K562 (cell line): ENCODE results near the gene ANKRD33. TPM values are rescaled to one million over a fixed set of nuclear protein-coding genes. Genes with fewer than 3 reads are reported as not detected.

Experiments used
- ATAC-seq: fragments of 200-7000 bp; cut with Tn5 transposase; 3 replicates; pipeline ENCODE4 v1.9.1; 2020; ENCODE audit warnings: moderate library complexity
- BruUV-seq: library from RNA; stranded (reverse); fragments of 400-500 nt; replicated peaks from 2 replicates; lab custom pipeline; 2021; lab: Mats Ljungman, UMichigan
- CTCF ChIA-PET: fragments of 300-600 bp; formaldehyde crosslinking; extraction: SDS; loops from one replicate; lab custom pipeline; 2021; ENCODE audit warnings: low intra/inter-chr PET ratio; lab: Yijun Ruan, JAX
- POLR2A ChIA-PET: fragments of 300-600, 350-650 bp; sonication (Branson Sonifier 250); formaldehyde crosslinking; extraction: SDS; loops from one replicate; lab custom pipeline; 2021; ENCODE audit warnings: antibody characterized with exemption, inconsistent platforms; lab: Yijun Ruan, JAX
- DNase-seq, 4 experiments: peaks; one replicate each; pipeline versions ENCODE4 v3.0.0 to v3.0.0-alpha.2; 2011 to 2018; ENCODE audit warnings: low spot score in 3 of 4, mixed read lengths in 3 of 4; ENCODE audit errors: extremely low read depth in 1 of 4
- FAIRE-seq: peaks from 2 replicates; lab custom pipeline; 2011; peaks lifted over from hg19 to GRCh38; lab: Jason Lieb, UNC
- H2AFZ ChIP-seq: 2 replicates; pipeline ENCODE4 v1.6.0; 2011; ENCODE audit warnings: low read depth, low read length, control low read depth, inconsistent platforms
- H3K27ac ChIP-seq: fragments of 200-600 bp; 3 replicates; pipeline ENCODE4 v1.8.0; 2011; ENCODE audit warnings: low read depth, mild to moderate bottlenecking, control low read depth, inconsistent platforms, low read length, moderate library complexity, mixed read lengths; ENCODE audit errors: extremely low read depth
- H3K27me3 ChIP-seq, 2 experiments: fragments of 300-600 bp in 1 of 2; 2 replicates in 1 of 2; 3 replicates in 1 of 2; pipeline versions ENCODE4 v1.6.0 to v1.8.0; 2011; ENCODE audit warnings: inconsistent platforms in 2 of 2, low read length in 2 of 2, mild to moderate bottlenecking in 1 of 2, mixed read lengths in 1 of 2, moderate library complexity in 1 of 2; ENCODE audit not compliant: control insufficient read depth in 2 of 2, insufficient read depth in 2 of 2
- H3K36me3 ChIP-seq: fragments of 300-600 bp; 3 replicates; pipeline ENCODE4 v1.8.0; 2011; ENCODE audit warnings: mild to moderate bottlenecking, low read length, inconsistent platforms; ENCODE audit not compliant: control insufficient read depth, insufficient read depth
- H3K4me1 ChIP-seq, 2 experiments: fragments of 200-600 bp in 1 of 2; replicated peaks in 1 of 2; 2 replicates in 1 of 2; 3 replicates in 1 of 2; pipeline versions ENCODE4 v1.5.1 to v1.8.0; 2011; ENCODE audit warnings: inconsistent platforms in 2 of 2, low read length in 2 of 2, mild to moderate bottlenecking in 1 of 2, mixed read lengths in 1 of 2, moderate library complexity in 1 of 2; ENCODE audit not compliant: control insufficient read depth in 2 of 2, insufficient read depth in 2 of 2
- H3K4me2 ChIP-seq: 2 replicates; pipeline ENCODE4 v1.6.1; 2011; ENCODE audit warnings: low read length, control low read depth, inconsistent platforms, mixed read lengths; ENCODE audit not compliant: insufficient read depth
- H3K4me3 ChIP-seq: fragments of 200-600 bp; sonication (generic), shearing (Covaris generic); 2 replicates; pipeline ENCODE4 v1.5.1; 2016; ENCODE audit warnings: control low read depth, inconsistent platforms
- H3K79me2 ChIP-seq: fragments of 200-600 bp; 3 replicates; pipeline ENCODE4 v1.8.0; 2011; ENCODE audit warnings: low read length, inconsistent platforms; ENCODE audit not compliant: control insufficient read depth, insufficient read depth
- H3K9ac ChIP-seq, 2 experiments: 2 replicates each; pipeline versions ENCODE4 v1.6.0 to v1.6.1; 2011; ENCODE audit warnings: low read depth in 2 of 2, low read length in 2 of 2, control low read depth in 1 of 2, inconsistent platforms in 1 of 2, mild to moderate bottlenecking in 1 of 2, mixed read lengths in 1 of 2; ENCODE audit not compliant: insufficient read depth in 1 of 2
- H3K9me1 ChIP-seq: one replicate; pipeline ENCODE4 v1.6.0; 2011; ENCODE audit warnings: inconsistent platforms, mild to moderate bottlenecking, low read length, moderate library complexity; ENCODE audit not compliant: control insufficient read depth, insufficient read depth
- H3K9me3 ChIP-seq: replicated peaks from 2 replicates; pipeline ENCODE4 v1.5.1; 2011; ENCODE audit warnings: low read depth, low read length, inconsistent platforms; ENCODE audit not compliant: control insufficient read depth, insufficient read depth
- H4K20me1 ChIP-seq: replicated peaks from 2 replicates; pipeline ENCODE4 v1.6.1; 2011; ENCODE audit warnings: low read length, inconsistent platforms, mixed read lengths; ENCODE audit not compliant: control insufficient read depth, insufficient read depth
- COPS2 ChIP-seq: fragments of 450-650 bp; conservative IDR thresholded peaks from 2 replicates; pipeline ENCODE4 v1.6.1; 2016; ENCODE audit warnings: mild to moderate bottlenecking, moderate library complexity
- DMBX1 ChIP-seq: fragments of 250-450 bp; sonication (Bioruptor Pico); IDR thresholded peaks from 2 replicates; pipeline ENCODE4 v1.8.0; 2022; ENCODE audit warnings: inconsistent platforms, mild to moderate bottlenecking, moderate library complexity, borderline replicate concordance
- HDAC6 ChIP-seq: IDR thresholded peaks from 2 replicates; pipeline ENCODE4 v1.6.1; 2012; ENCODE audit warnings: low read depth, mild to moderate bottlenecking, control low read depth, inconsistent platforms, low read length, moderate library complexity
- KAT8 ChIP-seq: fragments of 450-650 bp; IDR thresholded peaks from 2 replicates; pipeline ENCODE4 v1.6.1; 2016; ENCODE audit warnings: low read depth, mild to moderate bottlenecking
- MNT ChIP-seq, 2 experiments: fragments of 450-650 bp; conservative IDR thresholded peaks; 2 replicates each; pipeline ENCODE4 v1.6.1; 2017; ENCODE audit warnings: mild to moderate bottlenecking in 2 of 2, moderate library complexity in 2 of 2
- PRDM10 ChIP-seq: fragments of 450-650 bp; IDR thresholded peaks from 2 replicates; pipeline ENCODE4 v1.6.1; 2018; ENCODE audit not compliant: partially characterized antibody
- RHOXF2B ChIP-seq: fragments of 250-450 bp; sonication (Bioruptor Pico); conservative IDR thresholded peaks from 2 replicates; pipeline ENCODE4 v1.5.1; 2021
- ZKSCAN8 ChIP-seq: fragments of 200-800 bp; sonication (Bioruptor generic); IDR thresholded peaks from 2 replicates; pipeline ENCODE4 v1.6.1; 2016; ENCODE audit warnings: missing genetic modification characterization, missing compliant biosample characterization
- ZNF316 ChIP-seq: fragments of 450-650 bp; IDR thresholded peaks from 2 replicates; pipeline ENCODE4 v1.6.1; 2016
- ZNF398 ChIP-seq: fragments of 250-450 bp; sonication (Bioruptor Pico); IDR thresholded peaks from 2 replicates; pipeline ENCODE4 v1.8.0; 2021; ENCODE audit warnings: moderate library complexity, mild to moderate bottlenecking, inconsistent platforms
- WGBS: fragments of 100-300 bp; shearing (Covaris generic); methylation state at CpG from one replicate; pipeline ENCODE4 v1.1.6; 2016; ENCODE audit warnings: low coverage, mixed read lengths; ENCODE audit not compliant: insufficient coverage; ENCODE audit errors: missing lambda C conversion rate; 5-methylcytosine and 5-hydroxymethylcytosine counted together
- in situ Hi-C: fragments of 300-500 bp; cut with MboI; formaldehyde crosslinking; loops from 4 replicates; pipeline ENCODE4 v1.15.0; 2018; ENCODE audit warnings: inconsistent platforms, mixed read lengths
- intact Hi-C: fragments of 100-400 bp; cut with micrococcal nuclease; formaldehyde crosslinking; loops from 2 replicates; pipeline ENCODE4 v1.14.2; 2022
- polyA plus RNA-seq, 8 experiments: library from polyadenylated mRNA; depleted of rRNA in 4 of 8; stranded (reverse) in 5 of 8; unstranded in 3 of 8; fragments of >200 nt; fragmentation: Nextera tagmentation in 2 of 8; fragmentation: Illumina TruSeq in 1 of 8; extraction: Ambion mirVana in 2 of 8; extraction: Trizol in 1 of 8; gene quantifications; 2 replicates each; pipeline versions ENCODE4 v1.2.1 to v1.2.3, GENCODE V29; 2011 to 2014; ENCODE audit warnings: inconsistent platforms in 1 of 8, missing spikeins in 1 of 8
- total RNA-seq, 7 experiments: library from RNA; depleted of rRNA in 6 of 7; stranded (reverse); fragments of >200 nt in 6 of 7; fragmentation: Illumina TruSeq in 2 of 7; extraction: Trizol in 2 of 7; gene quantifications; 2 replicates each; pipeline versions ENCODE4 v1.2.1 to v1.2.3, GENCODE V29; 2011 to 2021; ENCODE audit warnings: low replicate concordance in 1 of 7
- TF ChIP-seq, protein P1 (sequence below): fragments of 250-450 bp; sonication (Bioruptor Pico); IDR thresholded peaks from 2 replicates; pipeline ENCODE4 v1.8.0; 2021; ENCODE audit warnings: mild to moderate bottlenecking, moderate library complexity

ANKRD33 gene
- total and polyA plus RNA-seq, 9 of the 15 experiments (the other 6 are each of a cell fraction or from before 2014, with no cell fraction given): 0.04 to 0.11 (median 0.07) TPM; not detected in 4

- no peak for FAIRE-seq
- no peak for TF ChIP-seq MNT (conservative IDR thresholded peaks at IDR 0.05)
- no peak for TF ChIP-seq ZKSCAN8
- no peak for TF ChIP-seq ZNF398 (CRISPR knock-in tag)
- TF ChIP-seq, protein P1, sequence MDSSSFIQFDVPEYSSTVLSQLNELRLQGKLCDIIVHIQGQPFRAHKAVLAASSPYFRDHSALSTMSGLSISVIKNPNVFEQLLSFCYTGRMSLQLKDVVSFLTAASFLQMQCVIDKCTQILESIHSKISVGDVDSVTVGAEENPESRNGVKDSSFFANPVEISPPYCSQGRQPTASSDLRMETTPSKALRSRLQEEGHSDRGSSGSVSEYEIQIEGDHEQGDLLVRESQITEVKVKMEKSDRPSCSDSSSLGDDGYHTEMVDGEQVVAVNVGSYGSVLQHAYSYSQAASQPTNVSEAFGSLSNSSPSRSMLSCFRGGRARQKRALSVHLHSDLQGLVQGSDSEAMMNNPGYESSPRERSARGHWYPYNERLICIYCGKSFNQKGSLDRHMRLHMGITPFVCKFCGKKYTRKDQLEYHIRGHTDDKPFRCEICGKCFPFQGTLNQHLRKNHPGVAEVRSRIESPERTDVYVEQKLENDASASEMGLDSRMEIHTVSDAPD (CRISPR knock-in tag): no peak
- TF ChIP-seq COPS2: no peak
- no peak for TF ChIP-seq RHOXF2B
- no peak for TF ChIP-seq ZNF316
- TF ChIP-seq HDAC6: no peak
- no peak for TF ChIP-seq PRDM10
- TF ChIP-seq DMBX1 (CRISPR knock-in tag): no peak
- no peak for TF ChIP-seq KAT8
These were observed 22.9 kb upstream of the ANKRD33 start for GRCh38 chr12:51864833-51865670.

More at GRCh38 chr12:51864833-51865670, 22.9 kb upstream of the ANKRD33 start:
- POLR2A ChIA-PET: interaction anchor here (0.6 to 1.1 kb wide), 3 partner anchors 10 to 135 kb away, joined by 3 to 4 read pairs (median 3); no protein-coding TSS in a partner anchor
- H3K27ac ChIP-seq: no peak overlapping the region
- no peaks in the 10 kb centered on the region for H3K79me2 ChIP-seq
- no peaks in the 10 kb centered on the region for H3K9me3 ChIP-seq
- H3K36me3 ChIP-seq: no peaks in the 10 kb centered on the region
- H3K4me3 ChIP-seq: no peak overlapping the region
- intact Hi-C loops: no loop called here
- no peaks in the 10 kb centered on the region for H3K9me1 ChIP-seq
- H3K4me1 ChIP-seq: peaks cover 0 to 23% of the 10 kb centered on the region in 2 experiments; a peak in 3 of 5 replicates
- 4% methylated on average over 12 of the region's 12 CpGs for WGBS
- peaks cover 48 to 81% of the 10 kb centered on the region in 2 experiments for H3K27me3 ChIP-seq
- H4K20me1 ChIP-seq: peaks cover 9% of the 10 kb centered on the region
- no peak overlapping the region for H2AFZ ChIP-seq
- BruUV-seq: no TSS peak
- in situ Hi-C loops: no loop called here
- CTCF ChIA-PET: no interaction called here
- H3K4me2 ChIP-seq: no peak overlapping the region
- ATAC-seq (no peak), DNase-seq (no peak)
- no peak overlapping the region for H3K9ac ChIP-seq
